Stomach smooth muscle (tissue), 2 donors: ENCODE measurements around the gene MOSMO.
A peak's percentile ranks its signal among the peaks of the same experiment; 100 is the strongest.

Experiments
- H3K27ac ChIP-seq: one replicate; pipeline ENCODE4 v1.7.0; 2013; ENCODE audit warnings: mild to moderate bottlenecking, low read length, inconsistent platforms
- H3K27me3 ChIP-seq, 2 donors: one replicate each; pipeline ENCODE4 v1.7.0; 2013; ENCODE audit warnings: low read length in 2 of 2; ENCODE audit not compliant: insufficient read depth in 2 of 2, control insufficient read depth in 1 of 2
- H3K36me3 ChIP-seq, 2 donors: one replicate each; pipeline ENCODE4 v1.7.0; 2013; ENCODE audit warnings: low read length in 2 of 2; ENCODE audit not compliant: control insufficient read depth in 2 of 2, insufficient read depth in 2 of 2
- H3K4me1 ChIP-seq: one replicate; pipeline ENCODE4 v1.7.0; 2013; ENCODE audit warnings: low read length; ENCODE audit not compliant: control insufficient read depth, insufficient read depth
- H3K4me3 ChIP-seq, 2 donors: one replicate each; pipeline ENCODE4 v1.7.0; 2013; ENCODE audit warnings: low read length in 2 of 2
- H3K9ac ChIP-seq, 2 donors: one replicate each; pipeline ENCODE4 v1.7.0; 2013; ENCODE audit warnings: low read length in 2 of 2, mild to moderate bottlenecking in 1 of 2
- H3K9me3 ChIP-seq, 2 donors: one replicate each; pipeline ENCODE4 v1.7.0; 2013; ENCODE audit warnings: low read length in 2 of 2; ENCODE audit not compliant: control insufficient read depth in 2 of 2
- donor health status: healthy.
- donor health status: Pancreatic carcinoma.

Gene MOSMO

DNA sequence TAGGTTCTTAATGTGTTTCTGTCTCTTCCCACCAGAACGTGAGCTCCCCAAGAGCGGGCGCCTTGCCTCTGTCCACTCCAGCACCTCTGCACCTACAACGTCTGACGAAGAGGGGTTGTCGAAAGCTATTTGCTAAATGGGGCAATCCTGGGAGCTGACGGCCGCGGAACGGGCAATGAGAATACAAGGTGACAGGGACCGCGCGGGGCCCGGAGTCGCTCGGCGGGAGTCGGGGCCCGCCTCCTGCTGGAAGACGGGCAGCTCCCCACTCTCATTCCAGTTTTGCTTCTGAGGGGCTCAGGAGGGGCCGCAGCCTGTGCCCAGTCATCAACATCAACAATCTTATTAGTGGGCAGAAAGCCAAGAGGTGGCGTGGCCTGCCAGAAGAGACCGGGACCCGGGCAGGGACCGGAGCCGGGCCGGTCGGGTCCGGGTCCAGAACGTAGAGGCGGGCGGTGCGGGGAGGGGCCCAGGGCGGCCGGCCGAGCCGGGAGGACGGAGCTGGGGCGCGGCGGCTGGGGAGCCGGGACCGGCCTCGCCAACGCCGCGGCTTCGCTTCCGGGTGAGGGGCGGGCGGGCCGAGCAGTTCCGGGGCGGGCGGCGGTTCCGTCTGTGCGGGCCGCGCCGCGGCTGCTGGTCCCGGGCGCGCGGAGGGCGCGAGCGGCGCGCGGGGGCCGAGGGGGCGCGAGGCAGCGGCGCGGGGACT lies at the start of gene MOSMO:
Gene MOSMO (plus strand): TSS at position 603 of the 706 bp plus-strand sequence. CDS start 191 bp downstream, outside the sequence.
- Histone ChIP-seq H3K9me3 (no peaks in the 10 kb centered on the region), H3K9ac (peak within 1 kb of the TSS; percentile 86), H3K27ac (peak within 1 kb of the TSS; percentile 75), H3K36me3 (no peaks in the 10 kb centered on the region), H3K4me3 (peak within 1 kb of the TSS; percentile 82 to 87), H3K4me1 (peaks cover 19% of the 10 kb centered on the region), H3K27me3 (no peaks in the 10 kb centered on the region)

DNA sequence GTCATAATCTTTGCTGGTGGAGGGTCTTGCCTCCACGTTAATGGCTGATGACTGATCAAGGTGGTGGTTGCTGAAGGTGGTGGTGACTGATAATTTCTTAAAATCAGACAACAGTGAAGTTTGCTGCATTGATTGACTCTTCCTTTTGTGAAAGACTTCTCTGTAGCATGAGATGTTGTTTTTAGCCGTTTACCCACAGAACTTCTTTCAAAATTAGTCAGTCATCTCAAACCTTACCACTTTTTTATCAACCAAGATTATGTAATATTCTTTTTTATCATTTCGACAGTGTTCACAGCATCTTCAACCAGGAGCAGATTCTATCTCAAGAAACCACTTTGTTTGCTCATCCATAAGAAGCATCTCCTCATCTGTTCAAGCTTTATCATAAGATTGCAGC lies 48.9 kb upstream of the MOSMO start:
- Histone ChIP-seq H3K27ac (no peak overlapping the region), H3K4me1 (peaks cover 14% of the 10 kb centered on the region), H3K27me3 (no peaks in the 10 kb centered on the region), H3K9me3 (no peaks in the 10 kb centered on the region), H3K9ac (no peak overlapping the region), H3K36me3 (peaks cover 44 to 53% of the 10 kb centered on the region in 2 donors), H3K4me3 (no peak overlapping the region)

DNA sequence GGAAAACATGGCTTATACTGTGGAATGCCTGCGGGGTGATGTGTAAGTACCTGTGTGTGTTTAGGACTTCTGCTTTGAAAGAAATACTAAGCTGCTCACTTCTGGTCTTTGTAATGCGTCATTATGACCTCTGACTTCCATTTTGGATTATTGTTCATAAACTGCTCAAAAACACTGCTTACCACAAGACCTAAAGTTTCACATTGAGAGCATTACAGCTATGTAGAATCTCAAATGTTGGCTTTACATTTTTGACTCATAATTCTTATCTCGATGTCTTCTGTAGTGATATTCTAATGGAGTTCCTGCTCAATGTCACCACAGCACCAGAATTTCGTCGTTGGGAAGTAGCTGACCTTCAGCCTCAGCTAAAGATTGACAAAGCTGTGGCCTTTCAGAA lies 45.4 kb upstream of the MOSMO start:
- no peaks in the 10 kb centered on the region for H3K27me3 ChIP-seq
- no peak overlapping the region for H3K9ac ChIP-seq
- peaks cover 66 to 72% of the 10 kb centered on the region in 2 donors for H3K36me3 ChIP-seq
- H3K27ac ChIP-seq = no peak overlapping the region
- H3K9me3 ChIP-seq = no peaks in the 10 kb centered on the region
- no peaks in the 10 kb centered on the region for H3K4me1 ChIP-seq
- no peak overlapping the region for H3K4me3 ChIP-seq

DNA sequence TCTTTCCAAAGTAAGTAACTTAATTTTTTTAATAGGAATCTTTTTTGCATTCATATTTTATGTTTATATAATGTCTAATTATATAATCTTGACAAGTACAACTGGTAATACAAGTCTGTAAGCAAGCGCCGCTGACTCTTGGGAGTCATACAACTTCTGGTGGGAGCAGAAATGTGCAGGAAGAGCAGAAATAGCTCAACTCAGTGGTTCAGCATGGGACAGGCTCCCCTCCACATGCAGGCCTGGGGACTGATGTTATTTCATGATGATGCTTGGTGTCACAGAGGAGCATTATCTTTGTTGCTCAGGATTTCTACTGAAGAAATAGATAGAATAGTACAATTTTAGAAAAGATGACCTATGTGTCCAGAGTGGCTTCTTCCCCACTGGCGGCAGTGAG lies 44.0 kb upstream of the MOSMO start:
- Histone ChIP-seq H3K9ac (no peak overlapping the region), H3K27ac (no peak overlapping the region), H3K36me3 (peaks cover 63 to 75% of the 10 kb centered on the region in 2 donors), H3K9me3 (no peaks in the 10 kb centered on the region), H3K4me3 (no peak overlapping the region), H3K4me1 (no peaks in the 10 kb centered on the region), H3K27me3 (no peaks in the 10 kb centered on the region)

DNA sequence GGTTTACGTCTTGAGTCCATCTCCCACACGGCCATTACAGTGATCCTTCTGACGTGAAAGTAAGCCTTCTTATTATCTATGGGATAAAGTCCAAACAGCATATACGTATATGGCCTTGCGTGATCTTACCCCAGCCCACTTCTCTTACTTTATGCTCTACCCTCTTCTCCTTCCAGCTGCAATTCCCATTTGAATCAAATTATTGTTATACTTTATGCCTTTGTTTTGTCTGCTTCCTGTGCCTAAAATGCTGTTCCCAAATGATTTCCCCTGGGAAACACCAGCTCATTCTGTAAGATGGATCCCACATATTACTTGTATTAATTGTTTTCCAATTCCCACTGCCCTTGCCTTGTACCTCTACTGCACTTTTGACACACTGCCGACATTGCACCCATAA lies 43.6 kb upstream of the MOSMO start:
- no peaks in the 10 kb centered on the region for H3K27me3 ChIP-seq
- H3K27ac ChIP-seq = no peak overlapping the region
- H3K9me3 ChIP-seq = no peaks in the 10 kb centered on the region
- peaks cover 58 to 76% of the 10 kb centered on the region in 2 donors for H3K36me3 ChIP-seq
- no peak overlapping the region for H3K4me3 ChIP-seq
- no peaks in the 10 kb centered on the region for H3K4me1 ChIP-seq
- no peak overlapping the region for H3K9ac ChIP-seq

DNA sequence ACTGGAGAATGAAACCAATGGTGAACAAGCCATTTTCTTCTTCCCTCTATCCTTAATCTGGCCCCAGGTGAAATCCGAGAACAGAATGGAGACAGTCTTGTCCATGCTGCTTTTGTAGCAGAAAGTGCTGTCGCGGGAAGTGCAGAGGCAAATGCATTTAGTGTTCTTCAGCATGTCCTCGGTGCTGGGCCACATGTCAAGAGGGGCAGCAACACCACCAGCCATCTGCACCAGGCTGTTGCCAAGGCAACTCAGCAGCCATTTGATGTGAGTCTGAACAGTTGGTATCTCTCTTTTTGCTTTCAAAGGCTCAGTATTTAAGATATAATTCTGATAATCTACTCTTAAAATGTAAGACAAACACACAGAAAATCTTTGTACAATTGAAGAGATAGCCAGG lies 36.1 kb upstream of the MOSMO start:
- H3K36me3 ChIP-seq = peaks cover 66 to 88% of the 10 kb centered on the region in 2 donors

DNA sequence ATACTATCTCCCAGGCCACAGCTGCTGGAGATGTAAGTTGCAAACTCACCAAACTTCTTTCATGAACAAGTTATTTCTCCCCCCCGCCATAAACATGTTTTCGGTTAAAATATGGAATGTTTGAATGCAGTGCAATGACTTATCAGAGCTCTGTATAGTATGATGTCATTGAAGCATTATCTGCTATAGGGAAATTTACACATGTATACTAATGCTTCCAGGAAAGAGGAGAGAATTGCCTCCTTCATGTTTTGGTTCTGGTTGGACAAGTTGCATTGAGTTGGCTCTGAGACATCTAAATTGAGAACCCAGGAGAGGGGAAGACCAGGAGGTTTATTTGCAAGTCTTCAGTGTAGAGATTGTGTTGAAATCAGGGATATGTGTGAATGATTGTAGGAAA lies 34.0 kb upstream of the MOSMO start:
- no peaks in the 10 kb centered on the region for H3K4me1 ChIP-seq
- H3K9me3 ChIP-seq = no peaks in the 10 kb centered on the region
- no peak overlapping the region for H3K9ac ChIP-seq
- no peak overlapping the region for H3K27ac ChIP-seq
- peaks cover 69 to 87% of the 10 kb centered on the region in 2 donors for H3K36me3 ChIP-seq
- H3K4me3 ChIP-seq = no peak overlapping the region
- H3K27me3 ChIP-seq = no peaks in the 10 kb centered on the region

More for the DNA sequence above, 36.1 kb upstream of the MOSMO start:
- Histone ChIP-seq H3K4me1 (no peaks in the 10 kb centered on the region), H3K27ac (no peak overlapping the region), H3K9me3 (no peaks in the 10 kb centered on the region), H3K27me3 (no peaks in the 10 kb centered on the region), H3K9ac (no peak overlapping the region), H3K4me3 (no peak overlapping the region)

DNA sequence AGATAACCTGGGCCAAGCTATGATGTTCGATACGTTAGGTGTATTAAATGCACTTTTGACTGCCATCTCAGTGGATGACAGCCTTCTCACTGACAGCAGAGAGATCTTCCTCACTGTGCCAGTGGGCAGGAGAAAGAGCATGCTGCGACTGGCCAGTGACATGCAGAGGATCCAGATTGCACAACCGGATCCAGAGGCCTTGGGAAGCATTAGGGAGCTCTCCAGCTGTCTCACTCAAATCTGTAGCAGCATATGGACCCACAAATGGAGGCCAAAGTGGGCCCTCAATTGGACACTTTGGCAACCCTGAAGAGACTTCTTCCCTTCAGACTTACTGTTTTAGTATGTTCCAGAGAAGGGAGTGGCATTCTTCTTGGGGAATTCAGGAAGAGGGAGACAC lies 27.9 kb upstream of the MOSMO start:
- no peaks in the 10 kb centered on the region for H3K4me1 ChIP-seq
- H3K9ac ChIP-seq = no peak overlapping the region
- H3K9me3 ChIP-seq = no peaks in the 10 kb centered on the region
- H3K27me3 ChIP-seq = no peaks in the 10 kb centered on the region
- H3K4me3 ChIP-seq = no peak overlapping the region
- H3K27ac ChIP-seq = no peak overlapping the region
- peaks cover 75 to 77% of the 10 kb centered on the region in 2 donors for H3K36me3 ChIP-seq

DNA sequence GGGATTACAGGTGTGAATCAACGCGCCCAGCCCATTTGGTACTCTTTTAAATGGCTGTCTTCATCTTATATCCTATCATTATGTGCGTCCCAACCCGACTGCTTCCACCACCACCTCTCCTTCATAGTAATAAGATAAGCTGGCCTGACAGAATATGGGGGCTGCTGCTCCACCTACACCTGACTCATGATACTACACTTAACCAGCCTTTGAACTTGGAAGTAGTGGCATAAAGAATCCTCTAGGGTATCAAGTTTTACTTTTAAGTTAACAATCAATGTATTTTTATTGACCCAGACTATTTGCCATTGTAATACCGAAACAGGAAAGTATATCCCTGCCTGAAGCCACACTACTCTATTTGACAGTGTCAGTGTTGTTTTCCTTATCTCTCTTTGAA lies 25.8 kb upstream of the MOSMO start:
- no peak overlapping the region for H3K9ac ChIP-seq
- no peaks in the 10 kb centered on the region for H3K4me1 ChIP-seq
- H3K9me3 ChIP-seq = no peaks in the 10 kb centered on the region
- peaks cover 56 to 58% of the 10 kb centered on the region in 2 donors for H3K36me3 ChIP-seq
- H3K27me3 ChIP-seq = no peaks in the 10 kb centered on the region
- H3K4me3 ChIP-seq = no peak overlapping the region
- no peak overlapping the region for H3K27ac ChIP-seq

DNA sequence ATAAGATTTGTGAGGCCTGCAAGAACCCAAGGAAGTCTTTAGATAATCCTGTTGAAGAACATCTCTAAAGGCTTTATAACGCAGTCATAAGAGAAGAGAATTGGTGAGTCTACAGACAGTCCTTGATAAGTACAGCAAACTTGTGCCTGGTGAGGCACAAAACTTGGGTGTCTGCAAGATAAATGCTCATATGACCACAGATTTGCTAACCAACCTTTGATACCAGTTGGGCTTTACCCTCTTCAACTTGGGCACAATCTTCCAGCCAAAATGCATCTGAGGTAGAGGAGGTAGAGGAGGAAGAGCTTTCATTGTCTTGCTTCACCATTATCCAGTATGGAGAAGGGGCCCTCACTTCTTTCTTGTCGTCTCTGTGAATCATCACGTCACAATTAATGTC lies 23.8 kb upstream of the MOSMO start:
- no peaks in the 10 kb centered on the region for H3K27me3 ChIP-seq
- no peak overlapping the region for H3K4me3 ChIP-seq
- H3K27ac ChIP-seq = no peak overlapping the region
- H3K9me3 ChIP-seq = no peaks in the 10 kb centered on the region
- H3K4me1 ChIP-seq = no peaks in the 10 kb centered on the region
- peaks cover 42 to 45% of the 10 kb centered on the region in 2 donors for H3K36me3 ChIP-seq
- no peak overlapping the region for H3K9ac ChIP-seq

DNA sequence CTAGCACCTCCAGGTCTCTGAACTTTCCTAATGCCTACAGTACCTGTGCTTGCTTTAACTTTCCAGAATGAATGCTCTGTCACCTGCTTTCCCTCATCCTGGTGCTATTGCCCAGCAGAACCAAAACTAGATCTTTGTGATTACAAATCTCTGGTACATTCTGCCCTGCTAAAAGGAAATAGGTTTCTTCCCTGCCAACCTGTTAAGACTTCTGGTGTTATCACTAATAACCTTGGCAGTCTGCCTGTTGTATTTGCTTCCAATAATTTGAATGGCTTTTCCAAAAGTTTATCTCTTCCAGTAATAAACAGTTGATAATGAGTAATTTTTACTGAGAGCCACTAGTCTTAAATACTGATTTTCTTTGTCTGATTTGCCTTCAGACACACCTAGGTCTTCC lies 22.4 kb upstream of the MOSMO start:
- Histone ChIP-seq H3K9ac (no peak overlapping the region), H3K9me3 (no peaks in the 10 kb centered on the region), H3K27ac (no peak overlapping the region), H3K4me3 (no peak overlapping the region), H3K36me3 (peaks cover 28 to 30% of the 10 kb centered on the region in 2 donors), H3K27me3 (no peaks in the 10 kb centered on the region), H3K4me1 (peaks cover 3% of the 10 kb centered on the region)
